GM21390 (cell line): Measurements from ENCODE around the gene SLC2A4.

ENCODE experiments used
- ATAC-seq: cut with Tn5 transposase; IDR thresholded peaks from one replicate; pipeline ENCODE4 v1.9.1; 2021; ENCODE audit not compliant: unreplicated experiment

The SLC2A4 gene

GRCh38 chr17:7263801-7264078 is 17.8 kb upstream of the SLC2A4 start:
- ATAC-seq = no peak

GRCh38 chr17:7266784-7267183 is 14.7 kb upstream of the SLC2A4 start:
- no peak for ATAC-seq

GRCh38 chr17:7279448-7279847 is 2.1 kb upstream of the SLC2A4 start:
- ATAC-seq = no peak

GRCh38 chr17:7280519-7281073 is 922 bp upstream of the SLC2A4 start:
- ATAC-seq = no peak

- ATAC-seq = no peak
Observed at GRCh38 chr17:7281953-7282751, 634 bp downstream of the SLC2A4 start.

- ATAC-seq = no peak
Observed at GRCh38 chr17:7282752-7283321, 1.3 kb downstream of the SLC2A4 start.

GRCh38 chr17:7283471-7284216 is 2.1 kb downstream of the SLC2A4 start:
- no peak for ATAC-seq

- no peak for ATAC-seq
Observed at GRCh38 chr17:7284911-7285310, 3.4 kb downstream of the SLC2A4 start.

- ATAC-seq = no peak
Observed at GRCh38 chr17:7285679-7286078, 4.2 kb downstream of the SLC2A4 start.

- ATAC-seq = no peak
Observed at GRCh38 chr17:7289256-7290032, 7.9 kb downstream of the SLC2A4 start.

- ATAC-seq = no peak
Observed at GRCh38 chr17:7290166-7290565, 8.6 kb downstream of the SLC2A4 start.

- ATAC-seq = no peak
Observed at GRCh38 chr17:7290685-7291084, 9.2 kb downstream of the SLC2A4 start.

GRCh38 chr17:7292194-7292593 is 10.7 kb downstream of the SLC2A4 start:
- ATAC-seq = no peak

GRCh38 chr17:7292729-7293128 is 11.2 kb downstream of the SLC2A4 start:
- no peak for ATAC-seq

GRCh38 chr17:7293159-7293558 is 11.6 kb downstream of the SLC2A4 start:
- no peak for ATAC-seq

GRCh38 chr17:7293816-7294613 is 12.5 kb downstream of the SLC2A4 start:
- no peak for ATAC-seq

GRCh38 chr17:7294614-7295153 is 13.2 kb downstream of the SLC2A4 start, which contains the start of gene YBX2:
TSS of gene YBX2 (minus strand) at chr17:7294639. CDS start at chr17:7294500, 139 bp downstream.
- no peak for ATAC-seq

- ATAC-seq = no peak
Observed at GRCh38 chr17:7295230-7296180, 14.0 kb downstream of the SLC2A4 start.
